ENCODE results near the gene FKBP1A. TPM values are rescaled to one million over a fixed set of nuclear protein-coding genes. Genes with fewer than 3 reads are reported as not detected.
A peak's percentile ranks its signal among the peaks of the same experiment; 100 is the strongest.

FKBP1A gene
- total and polyA plus RNA-seq, 2 donors from 2014 or later, result 220 to 260 TPM

DNA sequence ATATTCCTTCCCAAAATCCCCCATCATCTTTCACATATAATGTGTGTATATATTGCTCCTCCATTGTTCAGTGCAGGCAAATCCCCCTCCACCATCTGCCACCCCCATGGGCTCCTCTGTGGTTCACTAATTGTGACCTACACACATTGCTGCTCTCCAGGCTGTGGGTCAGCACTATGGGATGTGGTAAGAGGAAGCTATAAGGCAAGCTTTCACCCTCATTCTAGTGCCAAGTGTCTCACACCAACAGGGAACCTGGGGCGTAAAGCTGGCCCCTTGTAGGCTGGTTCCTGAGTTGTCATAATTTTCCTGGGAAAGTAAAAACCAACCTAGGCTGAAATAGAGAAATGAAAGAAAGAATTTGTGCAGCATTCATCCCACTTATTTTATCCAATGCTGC is 16.8 kb downstream of the FKBP1A start:
- H3K4me1 ChIP-seq (ENCODE audit: control insufficient read depth in 2 of 3, insufficient read depth in 2 of 3, low read depth in 1 of 3, low read length in 3 of 3), result peaks cover 0 to 23% (median 6%) of the 10 kb centered on the region in 3 donors
- H3K9me3 ChIP-seq (ENCODE audit: control insufficient read depth in 2 of 3, insufficient read depth in 1 of 3, low read length in 3 of 3), result no peaks in the 10 kb centered on the region
- no peak for FAIRE-seq
- TF ChIP-seq, protein P1, sequence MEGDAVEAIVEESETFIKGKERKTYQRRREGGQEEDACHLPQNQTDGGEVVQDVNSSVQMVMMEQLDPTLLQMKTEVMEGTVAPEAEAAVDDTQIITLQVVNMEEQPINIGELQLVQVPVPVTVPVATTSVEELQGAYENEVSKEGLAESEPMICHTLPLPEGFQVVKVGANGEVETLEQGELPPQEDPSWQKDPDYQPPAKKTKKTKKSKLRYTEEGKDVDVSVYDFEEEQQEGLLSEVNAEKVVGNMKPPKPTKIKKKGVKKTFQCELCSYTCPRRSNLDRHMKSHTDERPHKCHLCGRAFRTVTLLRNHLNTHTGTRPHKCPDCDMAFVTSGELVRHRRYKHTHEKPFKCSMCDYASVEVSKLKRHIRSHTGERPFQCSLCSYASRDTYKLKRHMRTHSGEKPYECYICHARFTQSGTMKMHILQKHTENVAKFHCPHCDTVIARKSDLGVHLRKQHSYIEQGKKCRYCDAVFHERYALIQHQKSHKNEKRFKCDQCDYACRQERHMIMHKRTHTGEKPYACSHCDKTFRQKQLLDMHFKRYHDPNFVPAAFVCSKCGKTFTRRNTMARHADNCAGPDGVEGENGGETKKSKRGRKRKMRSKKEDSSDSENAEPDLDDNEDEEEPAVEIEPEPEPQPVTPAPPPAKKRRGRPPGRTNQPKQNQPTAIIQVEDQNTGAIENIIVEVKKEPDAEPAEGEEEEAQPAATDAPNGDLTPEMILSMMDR (IDR thresholded peaks at IDR 0.05; ENCODE audit: borderline replicate concordance, extremely low read depth, insufficient read depth), result no peak
- no peak for DNase-seq
- no peaks in the 10 kb centered on the region for H3K27me3 ChIP-seq (ENCODE audit: control insufficient read depth, insufficient read depth, low read length)
- no peak overlapping the region for H3K9ac ChIP-seq (ENCODE audit: low read length in 3 of 3)
- intact Hi-C loops (cut with DNase I), result no loop called here
- H3K27ac ChIP-seq (ENCODE audit: low read depth in 2 of 2, low read length in 2 of 2), result peak overlapping the region; percentile 26 to 52
- no peak overlapping the region for H3K4me3 ChIP-seq (ENCODE audit: low read length in 3 of 3)
- H3K36me3 ChIP-seq (ENCODE audit: control insufficient read depth in 2 of 3, insufficient read depth in 3 of 3, low read length in 3 of 3), result peaks cover 0 to 26% (median 2%) of the 10 kb centered on the region in 3 donors

DNA sequence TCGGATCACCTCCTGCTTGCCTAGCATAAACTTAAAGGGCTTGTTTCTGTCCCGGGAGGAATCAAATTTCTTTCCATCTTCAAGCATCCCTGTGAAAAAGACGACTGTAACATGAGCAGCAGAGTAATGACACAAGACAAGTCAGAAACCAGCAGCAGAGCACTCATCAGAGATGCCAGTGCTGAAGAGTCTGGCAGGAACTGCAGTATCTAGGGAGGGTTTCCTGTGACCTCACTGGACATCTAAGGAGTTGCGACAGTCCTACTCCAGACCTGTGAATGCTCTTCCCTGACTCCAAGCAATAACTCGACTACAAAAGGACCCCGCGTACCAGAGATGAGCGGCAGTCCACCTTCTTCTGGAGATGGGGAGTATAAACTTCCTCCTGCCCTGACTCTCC is 17.3 kb downstream of the FKBP1A start:
- intact Hi-C loops (cut with DNase I), result no loop called here
- Histone ChIP-seq H3K9ac (ENCODE audit: low read length in 3 of 3) (no peak overlapping the region), H3K4me3 (ENCODE audit: low read length in 3 of 3) (no peak overlapping the region), H3K9me3 (ENCODE audit: control insufficient read depth in 2 of 3, insufficient read depth in 1 of 3, low read length in 3 of 3) (no peaks in the 10 kb centered on the region), H3K27ac (ENCODE audit: low read depth in 2 of 2, low read length in 2 of 2) (peak overlapping the region in 1 of 2 donors; percentile 26), H3K36me3 (ENCODE audit: control insufficient read depth in 2 of 3, insufficient read depth in 3 of 3, low read length in 3 of 3) (peaks cover 0 to 29% (median 2%) of the 10 kb centered on the region in 3 donors), H3K4me1 (ENCODE audit: control insufficient read depth in 2 of 3, insufficient read depth in 2 of 3, low read depth in 1 of 3, low read length in 3 of 3) (peaks cover 0 to 23% (median 6%) of the 10 kb centered on the region in 3 donors), H3K27me3 (ENCODE audit: control insufficient read depth, insufficient read depth, low read length) (no peaks in the 10 kb centered on the region)
- FAIRE-seq (no peak), DNase-seq (peak in 3 of 5 donors; percentile 59 to 81 (median 79))
- TF ChIP-seq, protein P1 (IDR thresholded peaks at IDR 0.05; ENCODE audit: borderline replicate concordance, extremely low read depth, insufficient read depth), result no peak

GRCh38 chr20:1374246-1374645 is 18.6 kb downstream of the FKBP1A start:
- TF ChIP-seq, protein P1 (IDR thresholded peaks at IDR 0.05; ENCODE audit: borderline replicate concordance, extremely low read depth, insufficient read depth), result no peak
- Histone ChIP-seq H3K36me3 (ENCODE audit: control insufficient read depth in 2 of 3, insufficient read depth in 3 of 3, low read length in 3 of 3) (peaks cover 0 to 29% (median 2%) of the 10 kb centered on the region in 3 donors), H3K4me3 (ENCODE audit: low read length in 3 of 3) (no peak overlapping the region), H3K9ac (ENCODE audit: low read length in 3 of 3) (no peak overlapping the region), H3K9me3 (ENCODE audit: control insufficient read depth in 2 of 3, insufficient read depth in 1 of 3, low read length in 3 of 3) (no peaks in the 10 kb centered on the region), H3K27me3 (ENCODE audit: control insufficient read depth, insufficient read depth, low read length) (no peaks in the 10 kb centered on the region), H3K4me1 (ENCODE audit: control insufficient read depth in 2 of 3, insufficient read depth in 2 of 3, low read depth in 1 of 3, low read length in 3 of 3) (peaks cover 0 to 20% (median 10%) of the 10 kb centered on the region in 3 donors), H3K27ac (ENCODE audit: low read depth in 2 of 2, low read length in 2 of 2) (no peak overlapping the region)
- DNase-seq (no peak), FAIRE-seq (no peak)
- intact Hi-C loops (cut with DNase I), result no loop called here

DNA sequence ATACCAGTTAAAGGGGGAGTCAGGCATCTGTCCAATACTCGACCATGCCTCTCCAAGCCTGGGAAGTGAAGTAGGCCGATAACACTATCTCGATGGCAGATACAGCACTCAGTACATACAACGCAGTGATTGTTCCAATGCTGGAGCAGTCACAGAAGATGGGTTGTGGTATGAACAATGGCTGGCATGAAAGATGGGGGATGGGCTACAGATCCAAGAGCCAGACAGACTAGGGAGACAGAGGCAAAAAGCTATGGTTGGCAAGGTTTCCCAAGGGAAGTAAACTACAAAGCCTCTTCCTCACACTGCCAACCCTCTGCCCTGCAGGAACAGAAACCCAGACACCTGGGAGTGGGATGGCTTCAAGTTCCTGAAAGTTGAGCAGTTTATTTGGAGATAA is 19.2 kb downstream of the FKBP1A start:
- H3K36me3 ChIP-seq (ENCODE audit: control insufficient read depth in 2 of 3, insufficient read depth in 3 of 3, low read length in 3 of 3), result peaks cover 0 to 29% (median 2%) of the 10 kb centered on the region in 3 donors
- H3K4me3 ChIP-seq (ENCODE audit: low read length in 3 of 3), result no peak overlapping the region
- FAIRE-seq, result no peak
- no peaks in the 10 kb centered on the region for H3K9me3 ChIP-seq (ENCODE audit: control insufficient read depth in 2 of 3, insufficient read depth in 1 of 3, low read length in 3 of 3)
- no peaks in the 10 kb centered on the region for H3K27me3 ChIP-seq (ENCODE audit: control insufficient read depth, insufficient read depth, low read length)
- peak overlapping the region; percentile 5 to 41 for H3K27ac ChIP-seq (ENCODE audit: low read depth in 2 of 2, low read length in 2 of 2)
- intact Hi-C loops (cut with DNase I), result no loop called here
- H3K9ac ChIP-seq (ENCODE audit: low read length in 3 of 3), result no peak overlapping the region
- no peak for DNase-seq
- TF ChIP-seq, protein P1 (IDR thresholded peaks at IDR 0.05; ENCODE audit: borderline replicate concordance, extremely low read depth, insufficient read depth), result no peak
- H3K4me1 ChIP-seq (ENCODE audit: control insufficient read depth in 2 of 3, insufficient read depth in 2 of 3, low read depth in 1 of 3, low read length in 3 of 3), result peaks cover 0 to 22% (median 10%) of the 10 kb centered on the region in 3 donors

Measured in kidney (tissue), 14 donors.